Measurements from ENCODE around the gene PRM3.

PRM3 gene

GRCh38 chr16:11276143-11276895 lies 2.9 kb upstream of the PRM3 start, which contains the start of gene PRM2:
Gene PRM2, minus strand, starts transcription at chr16:11276480. Its CDS starts 110 bp downstream, at chr16:11276370.
- peaks cover 0 to 4% of the 10 kb centered on the region in 2 donors for H3K27me3 ChIP-seq
- H3K4me1 ChIP-seq, result no peaks in the 10 kb centered on the region
- intact Hi-C loops (cut with DNase I; ENCODE audit: low total_unique reads), result no loop called here
- no peaks in the 10 kb centered on the region for H3K9me3 ChIP-seq
- H3K36me3 ChIP-seq, result no peaks in the 10 kb centered on the region
- DNase-seq, result no peak
- no peak for TF ChIP-seq CTCF (IDR thresholded peaks at IDR 0.05)
- H3K27ac ChIP-seq, result no peak within 1 kb of the TSS
- no peak within 1 kb of the TSS for H3K4me3 ChIP-seq

GRCh38 chr16:11274964-11275363 lies 1.5 kb upstream of the PRM3 start:
- intact Hi-C loops (cut with DNase I; ENCODE audit: low total_unique reads), result no loop called here
- no peaks in the 10 kb centered on the region for H3K9me3 ChIP-seq

GRCh38 chr16:11273721-11274324 lies 394 bp upstream of the PRM3 start:
- Histone ChIP-seq H3K27me3 (peaks cover 0 to 4% of the 10 kb centered on the region in 2 donors), H3K4me3 (no peak overlapping the region), H3K36me3 (no peaks in the 10 kb centered on the region), H3K27ac (no peak overlapping the region), H3K9me3 (no peaks in the 10 kb centered on the region), H3K4me1 (no peaks in the 10 kb centered on the region)
- intact Hi-C loops (cut with DNase I; ENCODE audit: low total_unique reads), result no loop called here
- TF ChIP-seq CTCF (IDR thresholded peaks at IDR 0.05), result no peak
- no peak for DNase-seq

More at GRCh38 chr16:11274964-11275363, 1.5 kb upstream of the PRM3 start:
- H3K27me3 ChIP-seq, result peaks cover 0 to 4% of the 10 kb centered on the region in 2 donors
- H3K36me3 ChIP-seq, result no peaks in the 10 kb centered on the region
- no peaks in the 10 kb centered on the region for H3K4me1 ChIP-seq
- no peak for DNase-seq
- H3K27ac ChIP-seq, result no peak overlapping the region
- H3K4me3 ChIP-seq, result no peak overlapping the region
- no peak for TF ChIP-seq CTCF (IDR thresholded peaks at IDR 0.05)

- Histone ChIP-seq H3K27me3 (peaks cover 0 to 4% of the 10 kb centered on the region in 2 donors), H3K27ac (no peak overlapping the region), H3K4me1 (no peaks in the 10 kb centered on the region), H3K36me3 (no peaks in the 10 kb centered on the region), H3K4me3 (no peak overlapping the region), H3K9me3 (no peaks in the 10 kb centered on the region)
- no peak for TF ChIP-seq CTCF (IDR thresholded peaks at IDR 0.05)
- intact Hi-C loops (cut with DNase I; ENCODE audit: low total_unique reads), result no loop called here
- DNase-seq, result no peak
These were observed 945 bp downstream of the PRM3 start for GRCh38 chr16:11272484-11272883.

- Histone ChIP-seq H3K4me3 (no peak overlapping the region), H3K36me3 (no peaks in the 10 kb centered on the region), H3K9me3 (no peaks in the 10 kb centered on the region), H3K27me3 (peaks cover 0 to 4% of the 10 kb centered on the region in 2 donors), H3K4me1 (no peaks in the 10 kb centered on the region), H3K27ac (no peak overlapping the region)
- no peak for TF ChIP-seq CTCF (IDR thresholded peaks at IDR 0.05)
- no peak for DNase-seq
- intact Hi-C loops (cut with DNase I; ENCODE audit: low total_unique reads), result no loop called here
These were observed 1.8 kb downstream of the PRM3 start for GRCh38 chr16:11271610-11272009.
